D721Med (cell line): ENCODE measurements around the gene AKR7A3.

ENCODE experiments used
- DNase-seq: peaks from one replicate; pipeline ENCODE4 v3.0.0; 2011; ENCODE audit warnings: low spot score; ENCODE audit not compliant: insufficient read length
- FAIRE-seq: peaks from 2 replicates; lab custom pipeline; 2011; peaks lifted over from hg19 to GRCh38; lab: Jason Lieb, UNC
- CTCF ChIP-seq: IDR thresholded peaks from 2 replicates; pipeline ENCODE4 v1.5.1; 2012; ENCODE audit warnings: mild to moderate bottlenecking, control low read depth; ENCODE audit not compliant: insufficient read depth; ENCODE audit errors: missing control alignments

AKR7A3 gene

GRCh38 chr1:19325958-19326747, 37.6 kb upstream of the AKR7A3 start:
- no peak for TF ChIP-seq CTCF
- FAIRE-seq, result no peak
- DNase-seq, result no peak

- no peak for FAIRE-seq
- no peak for TF ChIP-seq CTCF
- no peak for DNase-seq
Measured at GRCh38 chr1:19325368-19325957, 36.9 kb upstream of the AKR7A3 start.

- TF ChIP-seq CTCF, result no peak
- FAIRE-seq, result no peak
- no peak for DNase-seq
Measured at GRCh38 chr1:19324665-19324990, 36.1 kb upstream of the AKR7A3 start.

- no peak for TF ChIP-seq CTCF
- DNase-seq (no peak), FAIRE-seq (no peak)
Measured at GRCh38 chr1:19323987-19324664, 35.6 kb upstream of the AKR7A3 start.

- TF ChIP-seq CTCF, result no peak
- FAIRE-seq (no peak), DNase-seq (no peak)
Measured at GRCh38 chr1:19322481-19322880, 33.9 kb upstream of the AKR7A3 start.

GRCh38 chr1:19321071-19321470, 32.5 kb upstream of the AKR7A3 start:
- no peak for TF ChIP-seq CTCF
- DNase-seq (no peak), FAIRE-seq (no peak)
